Measurements from ENCODE around the gene BACE2.
"Not testable (repeated sequence)": the region's sequence is repeated elsewhere in the genome, so short reads cannot be mapped to it uniquely, and the experiment has no call there.

BACE2 gene

GRCh38 chr21:41240040-41240439 is 72.1 kb downstream of the BACE2 start:
- DNase-seq (ENCODE audit: low read depth in 2 of 2), result no peak

- no peak for DNase-seq (ENCODE audit: low read depth in 2 of 2)
Measured at GRCh38 chr21:41241341-41241740, 73.4 kb downstream of the BACE2 start.

GRCh38 chr21:41242238-41242829 is 74.4 kb downstream of the BACE2 start:
- no peak for DNase-seq (ENCODE audit: low read depth in 2 of 2)

- no peak for DNase-seq (ENCODE audit: low read depth in 2 of 2)
Measured at GRCh38 chr21:41243107-41243506, 75.1 kb downstream of the BACE2 start.

GRCh38 chr21:41244266-41244880 is 76.4 kb downstream of the BACE2 start:
- not testable (repeated sequence) for DNase-seq (ENCODE audit: low read depth in 2 of 2)

GRCh38 chr21:41245509-41246135 is 77.7 kb downstream of the BACE2 start:
- DNase-seq (ENCODE audit: low read depth in 2 of 2), result no peak

GRCh38 chr21:41246808-41247207 is 78.8 kb downstream of the BACE2 start:
- DNase-seq (ENCODE audit: low read depth in 2 of 2), result no peak

- no peak for DNase-seq (ENCODE audit: low read depth in 2 of 2)
Measured at GRCh38 chr21:41247561-41248545, 79.9 kb downstream of the BACE2 start.

GRCh38 chr21:41249476-41249875 is 81.5 kb downstream of the BACE2 start:
- DNase-seq (ENCODE audit: low read depth in 2 of 2), result no peak

GRCh38 chr21:41250519-41250918 is 82.6 kb downstream of the BACE2 start:
- no peak for DNase-seq (ENCODE audit: low read depth in 2 of 2)

GRCh38 chr21:41251961-41252642 is 84.1 kb downstream of the BACE2 start:
- no peak for DNase-seq (ENCODE audit: low read depth in 2 of 2)

GRCh38 chr21:41254090-41254700 is 86.2 kb downstream of the BACE2 start:
- DNase-seq (ENCODE audit: low read depth in 2 of 2), result no peak

GRCh38 chr21:41255190-41255589 is 87.2 kb downstream of the BACE2 start:
- DNase-seq (ENCODE audit: low read depth in 2 of 2), result no peak

GRCh38 chr21:41256231-41256630 is 88.3 kb downstream of the BACE2 start:
- not testable (repeated sequence) for DNase-seq (ENCODE audit: low read depth in 2 of 2)

GRCh38 chr21:41256771-41257702 is 89.1 kb downstream of the BACE2 start:
- DNase-seq (ENCODE audit: low read depth in 2 of 2), result no peak

- DNase-seq (ENCODE audit: low read depth in 2 of 2), result no peak
Measured at GRCh38 chr21:41258617-41259016, 90.7 kb downstream of the BACE2 start.

- DNase-seq (ENCODE audit: low read depth in 2 of 2), result no peak
Measured at GRCh38 chr21:41260428-41260827, 92.5 kb downstream of the BACE2 start.

GRCh38 chr21:41267346-41267745 is 99.4 kb downstream of the BACE2 start:
- no peak for DNase-seq (ENCODE audit: low read depth in 2 of 2)

GRCh38 chr21:41269535-41269934 is 101.6 kb downstream of the BACE2 start:
- DNase-seq (ENCODE audit: low read depth in 2 of 2), result no peak

- DNase-seq (ENCODE audit: low read depth in 2 of 2), result no peak
Measured at GRCh38 chr21:41277196-41277595, 109.2 kb downstream of the BACE2 start.
